ENCODE measurements around the gene FAM241A.
"Not testable (repeated sequence)": the region's sequence is repeated elsewhere in the genome, so short reads cannot be mapped to it uniquely, and the experiment has no call there.

The FAM241A gene

DNA sequence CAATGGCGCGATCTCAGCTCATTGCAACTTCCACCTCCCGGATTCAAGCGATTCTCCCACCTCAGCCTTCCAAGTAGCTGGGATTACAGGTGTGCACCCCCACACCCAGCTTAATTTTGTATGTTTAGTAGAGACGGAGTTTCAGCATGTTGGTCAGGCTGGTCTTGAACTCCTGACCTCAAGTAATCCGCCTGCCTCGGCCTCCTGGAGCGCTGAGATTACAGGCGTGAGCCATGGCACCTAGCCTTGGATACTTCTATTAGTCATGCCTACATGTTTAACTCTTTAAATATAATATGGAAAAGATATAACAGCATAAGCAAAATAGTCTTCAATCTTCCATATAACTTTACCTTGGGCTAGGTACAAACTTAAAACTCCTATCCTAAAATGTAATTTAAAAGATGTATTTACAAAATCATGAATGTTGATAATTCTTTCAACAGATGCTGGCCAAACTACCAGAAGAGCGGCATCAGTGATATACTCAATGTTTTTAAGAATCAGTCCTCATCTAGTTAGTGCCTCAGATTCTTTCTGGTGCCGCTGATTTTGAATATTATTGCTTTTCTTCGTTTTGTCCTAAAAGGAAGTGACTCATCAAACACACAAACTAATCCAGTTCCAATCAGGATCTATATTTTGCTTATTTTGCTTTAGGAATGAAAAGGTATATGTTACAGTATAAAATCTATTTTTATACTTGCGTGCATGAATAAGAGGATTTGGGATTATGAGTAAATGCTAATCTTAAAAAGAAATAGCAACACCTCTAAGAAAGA is 23.7 kb downstream of the FAM241A start:
- TF ChIP-seq POU6F1 (CRISPR knock-in tag; IDR thresholded peaks at IDR 0.05; ENCODE audit: borderline replicate concordance, low read depth) (no peak), TCF4 (CRISPR knock-in tag; IDR thresholded peaks at IDR 0.05; ENCODE audit: borderline replicate concordance) (no peak), PPARA (CRISPR knock-in tag; IDR thresholded peaks at IDR 0.05; ENCODE audit: borderline replicate concordance) (no peak), PATZ1 (CRISPR knock-in tag; IDR thresholded peaks at IDR 0.05; ENCODE audit: borderline replicate concordance) (no peak), ESRRG (CRISPR knock-in tag; IDR thresholded peaks at IDR 0.05) (no peak), ARNTL (CRISPR knock-in tag; IDR thresholded peaks at IDR 0.05; ENCODE audit: borderline replicate concordance, low read depth) (no peak), TOX (CRISPR knock-in tag; IDR thresholded peaks at IDR 0.05; ENCODE audit: borderline replicate concordance) (no peak), GLIS3 (CRISPR knock-in tag; IDR thresholded peaks at IDR 0.05) (no peak), ZC3H10 (CRISPR knock-in tag; IDR thresholded peaks at IDR 0.05) (no peak), ZFP3 (CRISPR knock-in tag; IDR thresholded peaks at IDR 0.05) (no peak), ZNF565 (CRISPR knock-in tag; conservative IDR thresholded peaks at IDR 0.05; ENCODE audit: low read depth) (no peak)
- ATAC-seq: no peak

DNA sequence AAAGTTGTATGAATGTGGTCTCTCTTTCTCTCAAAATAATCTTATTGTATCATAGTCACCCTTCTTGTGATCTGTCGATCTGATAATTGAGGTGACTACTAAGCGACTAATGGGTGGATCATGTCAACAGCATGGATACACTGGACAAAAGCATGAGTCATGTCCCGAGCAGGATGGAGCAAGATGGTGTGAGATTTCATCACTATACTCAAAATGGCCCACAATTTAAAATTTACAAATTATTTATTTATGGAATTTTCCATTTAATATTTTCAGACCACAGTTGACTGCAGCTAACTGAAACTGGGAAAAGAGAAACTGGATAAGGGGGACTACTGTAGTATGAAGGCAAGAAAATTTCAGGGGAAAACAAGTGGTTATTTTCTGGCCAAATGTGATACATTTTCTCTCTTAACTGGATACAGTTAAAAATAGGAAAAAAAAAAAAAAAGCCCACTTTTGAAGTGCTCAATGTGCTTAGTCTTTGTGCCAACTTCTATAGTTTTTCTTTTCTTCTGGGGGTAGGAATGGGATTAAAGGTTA is 25.3 kb downstream of the FAM241A start:
- ATAC-seq: peak; percentile 82
- no peak for TF ChIP-seq ZFP30 (CRISPR knock-in tag; IDR thresholded peaks at IDR 0.05)
- TF ChIP-seq ZC3H10 (CRISPR knock-in tag; IDR thresholded peaks at IDR 0.05): no peak
- no peak for TF ChIP-seq TCF4 (CRISPR knock-in tag; IDR thresholded peaks at IDR 0.05; ENCODE audit: borderline replicate concordance)
- TF ChIP-seq PPARA (CRISPR knock-in tag; IDR thresholded peaks at IDR 0.05; ENCODE audit: borderline replicate concordance): no peak
- no peak for TF ChIP-seq BACH2 (CRISPR knock-in tag; IDR thresholded peaks at IDR 0.05; ENCODE audit: borderline replicate concordance)
- TF ChIP-seq GLIS3 (CRISPR knock-in tag; IDR thresholded peaks at IDR 0.05): no peak
- no peak for TF ChIP-seq RARB (CRISPR knock-in tag; IDR thresholded peaks at IDR 0.05)
- no peak for TF ChIP-seq ARNTL (CRISPR knock-in tag; IDR thresholded peaks at IDR 0.05; ENCODE audit: borderline replicate concordance, low read depth)
- no peak for TF ChIP-seq CREB5 (CRISPR knock-in tag; IDR thresholded peaks at IDR 0.05; ENCODE audit: low read depth)
- TF ChIP-seq CSRNP3 (CRISPR knock-in tag; IDR thresholded peaks at IDR 0.05): no peak
- no peak for TF ChIP-seq CSDC2 (CRISPR knock-in tag; IDR thresholded peaks at IDR 0.05)
- TF ChIP-seq ZNF565 (CRISPR knock-in tag; conservative IDR thresholded peaks at IDR 0.05; ENCODE audit: low read depth): no peak
- TF ChIP-seq SNAI2 (CRISPR knock-in tag; IDR thresholded peaks at IDR 0.05): no peak
- no peak for TF ChIP-seq POU6F1 (CRISPR knock-in tag; IDR thresholded peaks at IDR 0.05; ENCODE audit: borderline replicate concordance, low read depth)
- TF ChIP-seq PATZ1 (CRISPR knock-in tag; IDR thresholded peaks at IDR 0.05; ENCODE audit: borderline replicate concordance): no peak

DNA sequence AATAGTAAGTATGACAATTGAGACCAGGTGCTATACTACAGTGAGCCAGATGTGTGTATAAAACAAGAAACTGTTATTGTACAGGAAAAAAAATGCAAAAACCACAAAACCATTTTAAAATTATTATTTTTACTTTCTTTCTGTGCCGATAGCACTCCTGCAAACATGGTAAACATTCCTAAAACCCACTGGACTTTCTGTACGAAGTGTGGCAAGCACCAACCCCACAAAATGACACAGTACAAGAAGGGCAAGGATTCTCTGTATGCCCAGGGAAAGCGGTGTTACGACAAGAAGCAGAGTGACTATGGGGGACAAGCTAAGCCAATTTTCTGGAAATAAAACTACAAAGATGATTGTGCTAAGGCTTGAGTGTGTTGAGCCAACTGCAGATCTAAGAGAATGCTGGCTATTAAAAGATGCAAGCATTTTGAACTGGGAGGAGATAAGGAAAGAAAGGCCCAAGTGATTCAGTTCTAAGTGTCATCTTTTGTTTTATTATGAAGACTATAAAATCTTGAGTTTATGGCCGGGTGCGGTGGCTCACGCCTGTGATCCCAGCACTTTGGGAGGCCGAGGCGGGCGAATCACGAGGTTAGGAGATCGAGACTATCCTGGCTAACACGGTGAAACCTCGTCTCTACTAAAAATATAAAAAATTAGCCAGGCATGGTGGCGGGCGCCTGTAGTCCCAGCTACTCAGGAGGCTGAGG is 26.0 kb downstream of the FAM241A start:
- not testable (repeated sequence) for ATAC-seq

Data from SK-N-SH treated with all-trans-retinoic acid at 6 μM for 48 hours (cell line).